ENCODE measurements around the gene SCGB1D1. TPM values are rescaled to one million over a fixed set of nuclear protein-coding genes. Genes with fewer than 3 reads are reported as not detected.
A peak's percentile ranks its signal among the peaks of the same experiment; 100 is the strongest.
"Not testable (repeated sequence)": the region's sequence is repeated elsewhere in the genome, so short reads cannot be mapped to it uniquely, and the experiment has no call there.

The SCGB1D1 gene
- total RNA-seq, 1 donor from 2014 or later: not detected

GRCh38 chr11:62204430-62204829 is 14.4 kb downstream of the SCGB1D1 start:
- Mint-ChIP-seq H3K27ac (ENCODE audit: unreplicated experiment) (no peak overlapping the region), H3K4me1 (ENCODE audit: unreplicated experiment) (peaks cover 2% of the 10 kb centered on the region), H3K4me3 (ENCODE audit: unreplicated experiment) (no peak overlapping the region), H3K36me3 (ENCODE audit: low read depth, unreplicated experiment) (no peaks in the 10 kb centered on the region), H3K27me3 (ENCODE audit: unreplicated experiment) (no peaks in the 10 kb centered on the region), H3K9me3 (ENCODE audit: unreplicated experiment) (no peaks in the 10 kb centered on the region)
- no peak for DNase-seq (ENCODE audit: low spot score)
- TF ChIP-seq, protein P1, sequence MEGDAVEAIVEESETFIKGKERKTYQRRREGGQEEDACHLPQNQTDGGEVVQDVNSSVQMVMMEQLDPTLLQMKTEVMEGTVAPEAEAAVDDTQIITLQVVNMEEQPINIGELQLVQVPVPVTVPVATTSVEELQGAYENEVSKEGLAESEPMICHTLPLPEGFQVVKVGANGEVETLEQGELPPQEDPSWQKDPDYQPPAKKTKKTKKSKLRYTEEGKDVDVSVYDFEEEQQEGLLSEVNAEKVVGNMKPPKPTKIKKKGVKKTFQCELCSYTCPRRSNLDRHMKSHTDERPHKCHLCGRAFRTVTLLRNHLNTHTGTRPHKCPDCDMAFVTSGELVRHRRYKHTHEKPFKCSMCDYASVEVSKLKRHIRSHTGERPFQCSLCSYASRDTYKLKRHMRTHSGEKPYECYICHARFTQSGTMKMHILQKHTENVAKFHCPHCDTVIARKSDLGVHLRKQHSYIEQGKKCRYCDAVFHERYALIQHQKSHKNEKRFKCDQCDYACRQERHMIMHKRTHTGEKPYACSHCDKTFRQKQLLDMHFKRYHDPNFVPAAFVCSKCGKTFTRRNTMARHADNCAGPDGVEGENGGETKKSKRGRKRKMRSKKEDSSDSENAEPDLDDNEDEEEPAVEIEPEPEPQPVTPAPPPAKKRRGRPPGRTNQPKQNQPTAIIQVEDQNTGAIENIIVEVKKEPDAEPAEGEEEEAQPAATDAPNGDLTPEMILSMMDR (IDR thresholded peaks at IDR 0.05; ENCODE audit: unreplicated experiment): no peak

GRCh38 chr11:62205441-62205840 is 15.4 kb downstream of the SCGB1D1 start:
- H3K27ac Mint-ChIP-seq (ENCODE audit: unreplicated experiment): no peak overlapping the region
- peaks cover 2% of the 10 kb centered on the region for H3K4me1 Mint-ChIP-seq (ENCODE audit: unreplicated experiment)
- DNase-seq (ENCODE audit: low spot score): no peak
- TF ChIP-seq, protein P1 (IDR thresholded peaks at IDR 0.05; ENCODE audit: unreplicated experiment): no peak
- H3K4me3 Mint-ChIP-seq (ENCODE audit: unreplicated experiment): no peak overlapping the region
- H3K27me3 Mint-ChIP-seq (ENCODE audit: unreplicated experiment): no peaks in the 10 kb centered on the region
- no peaks in the 10 kb centered on the region for H3K9me3 Mint-ChIP-seq (ENCODE audit: unreplicated experiment)
- H3K36me3 Mint-ChIP-seq (ENCODE audit: low read depth, unreplicated experiment): no peaks in the 10 kb centered on the region

DNA sequence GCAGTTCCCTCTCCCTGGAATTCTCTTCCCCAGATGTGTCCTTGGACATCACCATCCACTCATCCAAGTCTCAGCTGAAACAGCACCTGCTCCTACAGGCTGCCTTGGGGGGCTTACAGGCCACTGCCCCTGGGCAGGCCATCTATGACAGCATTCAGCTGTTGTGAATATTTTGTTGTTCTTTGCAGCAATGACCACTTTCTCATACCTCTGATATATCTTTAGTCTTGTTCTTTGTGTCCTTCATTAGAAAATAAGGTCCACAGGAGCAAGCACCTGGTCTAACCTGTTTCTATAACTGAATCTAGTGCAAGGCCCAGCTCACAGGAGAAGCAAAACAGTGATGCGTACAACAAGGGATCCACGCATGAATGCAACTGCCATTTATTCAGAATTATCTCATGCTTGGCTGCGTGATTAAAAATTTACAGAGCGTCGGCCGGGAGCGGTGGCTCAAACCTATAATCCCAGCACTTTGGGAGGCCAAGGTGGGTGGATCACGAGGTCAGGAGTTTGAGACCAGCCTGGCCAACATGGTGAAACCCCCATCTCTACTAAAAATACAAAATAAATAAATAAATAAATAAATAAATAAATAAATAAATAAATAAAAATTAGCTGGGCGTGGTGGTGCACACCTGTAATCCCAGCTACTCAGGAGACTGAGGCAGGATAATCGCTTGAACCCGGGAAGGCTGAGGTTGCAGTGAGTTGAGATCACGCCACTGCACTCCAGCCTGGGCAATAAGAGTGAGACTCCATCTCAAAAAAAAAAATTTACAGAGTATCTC is 16.5 kb downstream of the SCGB1D1 start:
- not testable (repeated sequence) for H3K36me3 Mint-ChIP-seq (ENCODE audit: low read depth, unreplicated experiment); H3K27me3 Mint-ChIP-seq (ENCODE audit: unreplicated experiment); DNase-seq (ENCODE audit: low spot score); H3K27ac Mint-ChIP-seq (ENCODE audit: unreplicated experiment); H3K9me3 Mint-ChIP-seq (ENCODE audit: unreplicated experiment); H3K4me3 Mint-ChIP-seq (ENCODE audit: unreplicated experiment); H3K4me1 Mint-ChIP-seq (ENCODE audit: unreplicated experiment)

GRCh38 chr11:62208785-62209144 is 18.7 kb downstream of the SCGB1D1 start:
- Mint-ChIP-seq H3K9me3 (ENCODE audit: unreplicated experiment) (no peaks in the 10 kb centered on the region), H3K4me1 (ENCODE audit: unreplicated experiment) (no peaks in the 10 kb centered on the region), H3K27me3 (ENCODE audit: unreplicated experiment) (no peaks in the 10 kb centered on the region), H3K4me3 (ENCODE audit: unreplicated experiment) (no peak overlapping the region), H3K36me3 (ENCODE audit: low read depth, unreplicated experiment) (no peaks in the 10 kb centered on the region), H3K27ac (ENCODE audit: unreplicated experiment) (no peak overlapping the region)
- no peak for DNase-seq (ENCODE audit: low spot score)
- TF ChIP-seq, protein P1 (IDR thresholded peaks at IDR 0.05; ENCODE audit: unreplicated experiment): no peak

- DNase-seq (ENCODE audit: low spot score): no peak
- Mint-ChIP-seq H3K36me3 (ENCODE audit: low read depth, unreplicated experiment) (no peaks in the 10 kb centered on the region), H3K4me3 (ENCODE audit: unreplicated experiment) (no peak overlapping the region), H3K4me1 (ENCODE audit: unreplicated experiment) (no peaks in the 10 kb centered on the region), H3K27me3 (ENCODE audit: unreplicated experiment) (no peaks in the 10 kb centered on the region), H3K9me3 (ENCODE audit: unreplicated experiment) (no peaks in the 10 kb centered on the region), H3K27ac (ENCODE audit: unreplicated experiment) (no peak overlapping the region)
- TF ChIP-seq, protein P1 (IDR thresholded peaks at IDR 0.05; ENCODE audit: unreplicated experiment): peak; percentile 52
Observed at GRCh38 chr11:62217191-62217748, 27.3 kb downstream of the SCGB1D1 start.
